SK-N-SH (cell line): ENCODE results near the gene TRIM7. TPM values are rescaled to one million over a fixed set of nuclear protein-coding genes. Genes with fewer than 3 reads are reported as not detected.

Experiments
- CTCF ChIA-PET: fragments of 300-600, 350-600 bp; formaldehyde crosslinking; extraction: SDS; loops from one replicate; lab custom pipeline; 2021; lab: Yijun Ruan, JAX
- POLR2A ChIA-PET: fragments of 350-600 bp; sonication (Branson Sonifier 250); formaldehyde crosslinking; extraction: SDS; loops from one replicate; lab custom pipeline; 2020; ENCODE audit warnings: antibody characterized with exemption, inconsistent platforms; lab: Yijun Ruan, JAX
- DNase-seq: peaks from one replicate; pipeline ENCODE4 v3.0.0; 2012
- H2AFZ ChIP-seq: fragments of 200-600 bp; sonication (generic); 2 replicates; pipeline ENCODE4 v1.8.1; 2016; ENCODE audit warnings: antibody characterized with exemption, mild to moderate bottlenecking, low read depth
- H3F3A ChIP-seq: fragments of 200-600 bp; sonication (generic); replicated peaks from 2 replicates; pipeline ENCODE3; 2016; ENCODE audit warnings: antibody characterized with exemption, mild to moderate bottlenecking; ENCODE audit not compliant: insufficient read depth
- H3K27ac ChIP-seq, 2 experiments: fragments of 200-500 bp in 1 of 2; fragments of 200-600 bp in 1 of 2; sonication (Bioruptor generic) in 1 of 2; sonication (generic), shearing (Covaris generic) in 1 of 2; 2 replicates each; pipeline versions ENCODE4 v1.5.1 to v1.6.1; 2014 to 2016; ENCODE audit warnings: low read depth in 2 of 2, inconsistent platforms in 1 of 2, low read length in 1 of 2, mild to moderate bottlenecking in 1 of 2, mixed read lengths in 1 of 2
- H3K27me3 ChIP-seq: fragments of 200-600 bp; sonication (generic), shearing (Covaris generic); 2 replicates; pipeline ENCODE4 v1.6.1; 2016; ENCODE audit warnings: mixed run types; ENCODE audit not compliant: insufficient read depth
- H3K36me3 ChIP-seq, 2 experiments: fragments of 200-500 bp in 1 of 2; fragments of 200-600 bp in 1 of 2; sonication (Bioruptor generic) in 1 of 2; sonication (generic) in 1 of 2; replicated peaks in 1 of 2; 2 replicates each; pipeline versions ENCODE3 to v1.5.1; 2014 to 2016; ENCODE audit warnings: low read length in 1 of 2, mild to moderate bottlenecking in 1 of 2; ENCODE audit not compliant: insufficient read depth in 2 of 2, control insufficient read depth in 1 of 2
- H3K4me1 ChIP-seq, 2 experiments: fragments of 200-500 bp in 1 of 2; fragments of 200-600 bp in 1 of 2; sonication (Bioruptor generic) in 1 of 2; sonication (generic), shearing (Covaris generic) in 1 of 2; 2 replicates each; pipeline versions ENCODE4 v1.5.1 to v1.6.1; 2014 to 2016; ENCODE audit warnings: low read depth in 1 of 2, low read length in 1 of 2, mixed run types in 1 of 2; ENCODE audit not compliant: insufficient read depth in 2 of 2, control insufficient read depth in 1 of 2
- H3K4me2 ChIP-seq: fragments of 200-600 bp; sonication (generic), shearing (Covaris generic); 2 replicates; pipeline ENCODE4 v1.6.1; 2017; ENCODE audit warnings: mixed run types
- H3K4me3 ChIP-seq, 2 experiments: fragments of 200-500 bp in 1 of 2; fragments of 200-600 bp in 1 of 2; sonication (Bioruptor generic) in 1 of 2; sonication (generic), shearing (Covaris generic) in 1 of 2; 2 replicates each; pipeline versions ENCODE4 v1.5.1 to v1.8.1; 2014 to 2016; ENCODE audit warnings: low read depth in 2 of 2, inconsistent platforms in 1 of 2, low read length in 1 of 2, mild to moderate bottlenecking in 1 of 2, mixed read lengths in 1 of 2, moderate library complexity in 1 of 2
- H3K79me2 ChIP-seq: fragments of 200-600 bp; sonication (generic); 2 replicates; pipeline ENCODE4 v1.8.1; 2017; ENCODE audit warnings: mild to moderate bottlenecking; ENCODE audit not compliant: insufficient read depth
- H3K9ac ChIP-seq: fragments of 200-600 bp; sonication (generic); 2 replicates; pipeline ENCODE4 v1.6.1; 2017; ENCODE audit warnings: mixed run types
- H3K9me2 ChIP-seq: fragments of 200-600 bp; sonication (generic); 2 replicates; pipeline ENCODE4 v1.6.1; 2017; ENCODE audit warnings: mixed run types
- H3K9me3 ChIP-seq: fragments of 200-600 bp; sonication (generic); 2 replicates; pipeline ENCODE4 v1.6.1; 2017; ENCODE audit warnings: mixed run types, mild to moderate bottlenecking, moderate library complexity
- H4K20me1 ChIP-seq: fragments of 200-600 bp; sonication (generic); 2 replicates; pipeline ENCODE4 v1.6.1; 2017; ENCODE audit warnings: mild to moderate bottlenecking, mixed run types; ENCODE audit not compliant: insufficient read depth
- ELF1 ChIP-seq: IDR thresholded peaks from 2 replicates; pipeline ENCODE4 v1.4.0; 2012
- EP300 ChIP-seq, 2 experiments: IDR thresholded peaks; 2 replicates each; pipeline versions ENCODE4 v1.4.0 to v1.6.1; 2012; ENCODE audit warnings: borderline replicate concordance in 1 of 2, low read depth in 1 of 2, low read length in 1 of 2
- EZH2phosphoT487 ChIP-seq: fragments of 200-600 bp; sonication (generic); IDR thresholded peaks from 2 replicates; pipeline ENCODE4 v1.6.1; 2017; ENCODE audit warnings: low read depth, mixed run types, mild to moderate bottlenecking, antibody characterized with exemption, moderate library complexity, borderline replicate concordance
- FOXM1 ChIP-seq: IDR thresholded peaks from 2 replicates; pipeline ENCODE4 v1.4.0; 2012; ENCODE audit warnings: low read depth, mild to moderate bottlenecking
- GABPA ChIP-seq: IDR thresholded peaks from 2 replicates; pipeline ENCODE4 v1.4.0; 2012; ENCODE audit warnings: low read depth, mild to moderate bottlenecking
- GATA2 ChIP-seq: sonication (generic); formaldehyde crosslinking; IDR thresholded peaks from 2 replicates; pipeline ENCODE4 v1.5.0; 2020; ENCODE audit warnings: mild to moderate bottlenecking, missing genetic modification reagents
- MEF2A ChIP-seq: IDR thresholded peaks from 2 replicates; pipeline ENCODE4 v1.4.0; 2012; ENCODE audit warnings: low read depth, borderline replicate concordance
- MXI1 ChIP-seq: IDR thresholded peaks from 2 replicates; pipeline ENCODE4 v1.6.1; 2012; ENCODE audit warnings: mild to moderate bottlenecking, low read depth, low read length, improper control_type of control experiment
- NFIC ChIP-seq: IDR thresholded peaks from 2 replicates; pipeline ENCODE4 v1.4.0; 2012; ENCODE audit warnings: borderline replicate concordance
- NRF1 ChIP-seq: IDR thresholded peaks from 2 replicates; pipeline ENCODE4 v1.6.1; 2012; ENCODE audit warnings: low read depth, mild to moderate bottlenecking, low read length
- POLR2AphosphoS5 ChIP-seq: IDR thresholded peaks from 2 replicates; pipeline ENCODE4 v1.6.1; 2012; ENCODE audit warnings: low read depth, low read length
- RAD21 ChIP-seq: IDR thresholded peaks from 2 replicates; pipeline ENCODE4 v1.6.1; 2012; ENCODE audit warnings: mild to moderate bottlenecking, low read length
- REST ChIP-seq: IDR thresholded peaks from 2 replicates; pipeline ENCODE4 v1.6.1; 2012; ENCODE audit warnings: mild to moderate bottlenecking, low read depth, low read length, moderate library complexity
- RFX5 ChIP-seq: IDR thresholded peaks from 2 replicates; pipeline ENCODE4 v1.6.1; 2012; ENCODE audit warnings: mild to moderate bottlenecking, improper control_type of control experiment, low read length
- RXRA ChIP-seq: IDR thresholded peaks from 2 replicates; pipeline ENCODE4 v1.4.0; 2012; ENCODE audit warnings: low read depth, mild to moderate bottlenecking, borderline replicate concordance
- TAF1 ChIP-seq: IDR thresholded peaks from 2 replicates; pipeline ENCODE4 v1.6.1; 2012; ENCODE audit warnings: low read depth, mild to moderate bottlenecking, low read length, moderate library complexity, borderline replicate concordance
- TCF12 ChIP-seq: IDR thresholded peaks from 2 replicates; pipeline ENCODE4 v1.4.0; 2012
- TEAD4 ChIP-seq: IDR thresholded peaks from 2 replicates; pipeline ENCODE4 v1.4.0; 2012; ENCODE audit warnings: mild to moderate bottlenecking, borderline replicate concordance; ENCODE audit not compliant: insufficient read depth
- USF2 ChIP-seq: fragments of 150-350 bp; IDR thresholded peaks from 2 replicates; pipeline ENCODE4 v1.6.1; 2017; ENCODE audit warnings: antibody characterized with exemption, low read length, low read depth, borderline replicate concordance
- WGBS: methylation state at CpG from one replicate; pipeline ENCODE4 v1.1.6; 2017; ENCODE audit warnings: low lambda C conversion rate; 5-methylcytosine and 5-hydroxymethylcytosine counted together
- polyA plus RNA-seq, 3 experiments: library from polyadenylated mRNA; depleted of rRNA; stranded (reverse); fragments of >200 nt; gene quantifications; 2 replicates each; pipeline ENCODE4 v1.2.3, GENCODE V29; 2012
- TF ChIP-seq, protein P1 (sequence below): IDR thresholded peaks from 2 replicates; pipeline ENCODE4 v1.4.0; 2012; ENCODE audit warnings: low read depth, borderline replicate concordance

TRIM7 gene
- polyA plus RNA-seq, 1 of the 3 experiments (the other 2 are of a cell fraction) = 3.5 TPM

DNA sequence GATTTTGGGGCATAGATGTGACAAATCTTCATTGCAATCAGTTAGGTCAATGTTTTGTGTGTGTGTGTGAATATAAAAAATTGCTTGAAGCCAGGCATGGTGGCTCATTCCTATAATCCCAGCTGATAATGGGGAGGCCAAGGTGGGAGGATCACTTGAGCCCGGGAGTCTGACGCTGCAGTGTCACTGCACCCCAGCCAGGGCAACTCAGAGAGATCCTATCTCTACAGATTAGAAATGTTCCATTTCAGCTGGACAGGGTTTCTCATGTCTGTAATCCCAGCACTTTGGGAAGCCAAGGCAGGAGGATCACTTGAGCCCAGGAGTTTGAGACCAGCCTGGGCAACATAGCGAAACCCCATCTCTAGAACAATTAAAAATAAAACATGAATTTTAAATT, 46.1 kb downstream of the TRIM7 start:
- TF ChIP-seq EP300 (IDR thresholded peaks at IDR 0.05; ENCODE audit: borderline replicate concordance in 1 of 2, low read depth in 1 of 2, low read length in 1 of 2) (no peak), FOXM1 (no peak), NRF1 (no peak), GATA2 (no peak), RFX5 (no peak), RAD21 (no peak)
- H3K9ac ChIP-seq = no peak overlapping the region
- WGBS = 53% methylated on average over 3 of the region's 3 CpGs
- no peaks in the 10 kb centered on the region for H3K9me3 ChIP-seq
- no peaks in the 10 kb centered on the region for H3K9me2 ChIP-seq
- no peak for DNase-seq
- H3K4me2 ChIP-seq = no peak overlapping the region
- ChIA-PET CTCF (interaction anchor here (0.6 to 2.7 kb wide), 8 partner anchors 12 to 290 kb away, joined by 3 to 9 read pairs (median 4); partner anchors contain the start of gene OR2V2), POLR2A (no interaction called here)
- no peaks in the 10 kb centered on the region for H4K20me1 ChIP-seq
- peaks cover 36% of the 10 kb centered on the region for H3K27me3 ChIP-seq
- H3K27ac ChIP-seq = no peak overlapping the region
- no peak overlapping the region; a peak in 1 of 4 replicates for H3K4me3 ChIP-seq
- no peaks in the 10 kb centered on the region for H3K36me3 ChIP-seq
- H2AFZ ChIP-seq = no peak overlapping the region
- peaks cover 0 to 18% of the 10 kb centered on the region in 2 experiments; a peak in 1 of 4 replicates for H3K4me1 ChIP-seq
- H3F3A ChIP-seq = peaks cover 14% of the 10 kb centered on the region
- H3K79me2 ChIP-seq = no peaks in the 10 kb centered on the region

DNA sequence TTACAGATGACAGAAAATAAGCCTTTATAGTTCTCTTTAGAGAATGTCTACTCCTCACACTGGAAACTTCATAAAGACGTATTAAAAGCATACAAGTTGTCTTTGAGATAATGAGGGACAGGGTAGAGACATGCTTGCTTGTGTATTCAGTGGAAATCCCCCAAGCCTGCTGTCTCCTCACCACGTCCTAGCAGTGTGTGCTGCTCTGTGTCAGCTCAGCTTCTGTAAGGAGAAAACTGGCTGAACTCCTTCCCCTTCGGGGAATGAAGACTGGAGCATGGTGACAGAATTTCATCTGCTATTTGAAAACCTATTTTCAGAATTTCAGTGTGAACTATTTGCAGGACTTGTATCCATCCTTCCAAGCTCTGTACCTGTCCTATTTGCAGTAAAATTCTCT, 48.2 kb downstream of the TRIM7 start:
- CTCF ChIA-PET = interaction anchor here (1.6 kb wide), 1 partner anchor 288 kb away, joined by 5 read pairs; no protein-coding TSS in a partner anchor
- H3F3A ChIP-seq = peaks cover 14% of the 10 kb centered on the region

More for the DNA sequence above, 48.2 kb downstream of the TRIM7 start:
- H3K27me3 ChIP-seq = peaks cover 41% of the 10 kb centered on the region
- H3K4me3 ChIP-seq = no peak overlapping the region
- no peak overlapping the region for H3K4me2 ChIP-seq
- H3K9me3 ChIP-seq = no peaks in the 10 kb centered on the region
- no peak overlapping the region for H3K27ac ChIP-seq
- no peaks in the 10 kb centered on the region for H3K9me2 ChIP-seq
- WGBS = 8% methylated on average over 3 of the region's 3 CpGs
- no peaks in the 10 kb centered on the region for H4K20me1 ChIP-seq
- POLR2A ChIA-PET = no interaction called here
- peaks cover 0 to 17% of the 10 kb centered on the region in 2 experiments; a peak in 1 of 4 replicates for H3K4me1 ChIP-seq
- no peak for DNase-seq
- no peaks in the 10 kb centered on the region for H3K36me3 ChIP-seq
- H3K9ac ChIP-seq = no peak overlapping the region
- no peak for TF ChIP-seq RXRA
- TF ChIP-seq POLR2AphosphoS5 = no peak
- no peak for TF ChIP-seq USF2
- no peak for TF ChIP-seq TCF12
- TF ChIP-seq RAD21 = no peak
- TF ChIP-seq EP300 (IDR thresholded peaks at IDR 0.05; ENCODE audit: borderline replicate concordance in 1 of 2, low read depth in 1 of 2, low read length in 1 of 2) = no peak
- TF ChIP-seq NFIC = no peak
- TF ChIP-seq MXI1 = no peak
- no peak for TF ChIP-seq GABPA
- TF ChIP-seq EZH2phosphoT487 = no peak
- no peak for TF ChIP-seq TAF1
- no peak for TF ChIP-seq MEF2A
- TF ChIP-seq, protein P1, sequence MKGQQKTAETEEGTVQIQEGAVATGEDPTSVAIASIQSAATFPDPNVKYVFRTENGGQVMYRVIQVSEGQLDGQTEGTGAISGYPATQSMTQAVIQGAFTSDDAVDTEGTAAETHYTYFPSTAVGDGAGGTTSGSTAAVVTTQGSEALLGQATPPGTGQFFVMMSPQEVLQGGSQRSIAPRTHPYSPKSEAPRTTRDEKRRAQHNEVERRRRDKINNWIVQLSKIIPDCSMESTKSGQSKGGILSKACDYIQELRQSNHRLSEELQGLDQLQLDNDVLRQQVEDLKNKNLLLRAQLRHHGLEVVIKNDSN = no peak
- no peak for TF ChIP-seq TEAD4
- TF ChIP-seq REST = no peak
- no peak for TF ChIP-seq ELF1
- TF ChIP-seq NRF1 = no peak
- H3K79me2 ChIP-seq = no peaks in the 10 kb centered on the region
- no peak overlapping the region for H2AFZ ChIP-seq
